Mucosa of rectum (tissue), 2 donors: ENCODE data around the gene RPS6KA4.
"Not testable (repeated sequence)": the region's sequence is repeated elsewhere in the genome, so short reads cannot be mapped to it uniquely, and the experiment has no call there.

Experiments
- H3K27ac ChIP-seq, 2 donors: one replicate each; pipeline ENCODE4 v1.7.0; 2013; ENCODE audit warnings: inconsistent platforms in 2 of 2, low read depth in 2 of 2, low read length in 2 of 2
- H3K27me3 ChIP-seq, 2 donors: one replicate each; pipeline ENCODE4 v1.7.0; 2013; ENCODE audit warnings: low read length in 2 of 2; ENCODE audit not compliant: control insufficient read depth in 2 of 2, insufficient read depth in 2 of 2
- H3K36me3 ChIP-seq, 2 donors: one replicate each; pipeline ENCODE4 v1.7.0; 2013; ENCODE audit warnings: low read length in 2 of 2; ENCODE audit not compliant: control insufficient read depth in 2 of 2, insufficient read depth in 2 of 2
- H3K4me1 ChIP-seq, 2 donors: one replicate each; pipeline ENCODE4 v1.7.0; 2013; ENCODE audit warnings: low read length in 2 of 2, mild to moderate bottlenecking in 1 of 2; ENCODE audit not compliant: control insufficient read depth in 2 of 2, insufficient read depth in 2 of 2
- H3K4me3 ChIP-seq, 2 donors: one replicate each; pipeline ENCODE4 v1.7.0; 2013; ENCODE audit warnings: low read length in 2 of 2
- H3K9ac ChIP-seq, 2 donors: one replicate each; pipeline ENCODE4 v1.7.0; 2013; ENCODE audit warnings: low read length in 2 of 2, low read depth in 1 of 2, mild to moderate bottlenecking in 1 of 2
- H3K9me3 ChIP-seq, 2 donors: one replicate each; pipeline ENCODE4 v1.7.0; 2013; ENCODE audit warnings: low read length in 2 of 2; ENCODE audit not compliant: control insufficient read depth in 2 of 2
- donor health status: healthy.
- donor health status: Normal muscosa, but diverticular disease.

The RPS6KA4 gene

GRCh38 chr11:64317961-64318765, 40.8 kb upstream of the RPS6KA4 start, which contains the start of gene PRDX5:
Gene PRDX5, plus strand, starts transcription at chr11:64318121. Its CDS starts 95 bp downstream, at chr11:64318216.
- no peaks in the 10 kb centered on the region for H3K9me3 ChIP-seq
- H3K9ac ChIP-seq = peak within 1 kb of the TSS; percentile 88 to 99
- peak within 1 kb of the TSS; percentile 78 to 96 for H3K4me3 ChIP-seq
- no peaks in the 10 kb centered on the region for H3K27me3 ChIP-seq
- H3K27ac ChIP-seq = peak within 1 kb of the TSS; percentile 98 to 100
- peaks cover 42 to 53% of the 10 kb centered on the region in 2 donors for H3K4me1 ChIP-seq
- peaks cover 34 to 36% of the 10 kb centered on the region in 2 donors for H3K36me3 ChIP-seq

- H3K4me3 ChIP-seq = peak overlapping the region; percentile 78 to 96
- no peaks in the 10 kb centered on the region for H3K9me3 ChIP-seq
- H3K27ac ChIP-seq = peak overlapping the region; percentile 98 to 100
- H3K4me1 ChIP-seq = peaks cover 45 to 53% of the 10 kb centered on the region in 2 donors
- H3K27me3 ChIP-seq = no peaks in the 10 kb centered on the region
- H3K9ac ChIP-seq = peak overlapping the region; percentile 88 to 99
- H3K36me3 ChIP-seq = peaks cover 30 to 36% of the 10 kb centered on the region in 2 donors
Measured at GRCh38 chr11:64318766-64319761, 39.9 kb upstream of the RPS6KA4 start.

- no peaks in the 10 kb centered on the region for H3K9me3 ChIP-seq
- peak overlapping the region; percentile 98 to 100 for H3K27ac ChIP-seq
- peak overlapping the region; percentile 41 to 88 for H3K9ac ChIP-seq
- H3K4me1 ChIP-seq = peaks cover 45 to 48% of the 10 kb centered on the region in 2 donors
- peak overlapping the region; percentile 5 to 6 for H3K4me3 ChIP-seq
- H3K36me3 ChIP-seq = peaks cover 16 to 23% of the 10 kb centered on the region in 2 donors
- no peaks in the 10 kb centered on the region for H3K27me3 ChIP-seq
Measured at GRCh38 chr11:64320556-64320955, 38.4 kb upstream of the RPS6KA4 start.

- no peaks in the 10 kb centered on the region for H3K9me3 ChIP-seq
- H3K4me3 ChIP-seq = no peak overlapping the region
- no peaks in the 10 kb centered on the region for H3K27me3 ChIP-seq
- H3K27ac ChIP-seq = peak overlapping the region; percentile 98 to 100
- H3K4me1 ChIP-seq = peaks cover 44 to 47% of the 10 kb centered on the region in 2 donors
- peaks cover 12 to 18% of the 10 kb centered on the region in 2 donors for H3K36me3 ChIP-seq
- H3K9ac ChIP-seq = peak overlapping the region; percentile 32 to 45
Measured at GRCh38 chr11:64321026-64321425, 37.9 kb upstream of the RPS6KA4 start.

GRCh38 chr11:64321533-64321932, 37.4 kb upstream of the RPS6KA4 start:
- no peaks in the 10 kb centered on the region for H3K27me3 ChIP-seq
- H3K9me3 ChIP-seq = no peaks in the 10 kb centered on the region
- peaks cover 40 to 42% of the 10 kb centered on the region in 2 donors for H3K4me1 ChIP-seq
- peak overlapping the region in 1 of 2 donors; percentile 45 for H3K9ac ChIP-seq
- peak overlapping the region; percentile 98 to 100 for H3K27ac ChIP-seq
- H3K36me3 ChIP-seq = peaks cover 9 to 13% of the 10 kb centered on the region in 2 donors
- H3K4me3 ChIP-seq = peak overlapping the region in 1 of 2 donors; percentile 13

- peak overlapping the region in 1 of 2 donors; percentile 18 for H3K9ac ChIP-seq
- H3K27ac ChIP-seq = peak overlapping the region in 1 of 2 donors; percentile 100
- peaks cover 39 to 49% of the 10 kb centered on the region in 2 donors for H3K4me1 ChIP-seq
- H3K36me3 ChIP-seq = peaks cover 9 to 13% of the 10 kb centered on the region in 2 donors
- H3K27me3 ChIP-seq = no peaks in the 10 kb centered on the region
- H3K9me3 ChIP-seq = no peaks in the 10 kb centered on the region
- H3K4me3 ChIP-seq = no peak overlapping the region
Measured at GRCh38 chr11:64322925-64323260, 36.1 kb upstream of the RPS6KA4 start.

GRCh38 chr11:64323373-64323772, 35.6 kb upstream of the RPS6KA4 start:
- Histone ChIP-seq H3K4me1 (peaks cover 40 to 49% of the 10 kb centered on the region in 2 donors), H3K27ac (no peak overlapping the region), H3K36me3 (peaks cover 9 to 13% of the 10 kb centered on the region in 2 donors), H3K27me3 (no peaks in the 10 kb centered on the region), H3K9ac (no peak overlapping the region), H3K9me3 (no peaks in the 10 kb centered on the region), H3K4me3 (no peak overlapping the region)

- H3K4me3 ChIP-seq, H3K9ac ChIP-seq: not testable (repeated sequence)
Measured at GRCh38 chr11:64323984-64324383, 35.0 kb upstream of the RPS6KA4 start.

GRCh38 chr11:64324692-64325469, 34.1 kb upstream of the RPS6KA4 start:
- H3K27ac ChIP-seq = no peak overlapping the region
- H3K9ac ChIP-seq = no peak overlapping the region
- H3K27me3 ChIP-seq = no peaks in the 10 kb centered on the region
- no peaks in the 10 kb centered on the region for H3K9me3 ChIP-seq
- H3K36me3 ChIP-seq = peaks cover 9 to 13% of the 10 kb centered on the region in 2 donors
- H3K4me3 ChIP-seq = no peak overlapping the region
- H3K4me1 ChIP-seq = peaks cover 36 to 45% of the 10 kb centered on the region in 2 donors

More at GRCh38 chr11:64323984-64324383, 35.0 kb upstream of the RPS6KA4 start:
- not testable (repeated sequence) for H3K9me3 ChIP-seq, H3K27ac ChIP-seq, H3K27me3 ChIP-seq
- peaks cover 41 to 51% of the 10 kb centered on the region in 2 donors for H3K4me1 ChIP-seq
- peaks cover 9 to 13% of the 10 kb centered on the region in 2 donors for H3K36me3 ChIP-seq
